HG02571 (cell line): ENCODE results near the gene ARRDC1.

Experiments
- ATAC-seq: cut with Tn5 transposase; IDR thresholded peaks from one replicate; pipeline ENCODE4 v1.9.1; 2021; ENCODE audit warnings: mild to moderate bottlenecking, moderate library complexity; ENCODE audit not compliant: unreplicated experiment

ARRDC1 gene

GRCh38 chr9:137632230-137633161 is 27.0 kb downstream of the ARRDC1 start:
- ATAC-seq: no peak

- no peak for ATAC-seq
Measured at GRCh38 chr9:137634016-137634415, 28.5 kb downstream of the ARRDC1 start.

DNA sequence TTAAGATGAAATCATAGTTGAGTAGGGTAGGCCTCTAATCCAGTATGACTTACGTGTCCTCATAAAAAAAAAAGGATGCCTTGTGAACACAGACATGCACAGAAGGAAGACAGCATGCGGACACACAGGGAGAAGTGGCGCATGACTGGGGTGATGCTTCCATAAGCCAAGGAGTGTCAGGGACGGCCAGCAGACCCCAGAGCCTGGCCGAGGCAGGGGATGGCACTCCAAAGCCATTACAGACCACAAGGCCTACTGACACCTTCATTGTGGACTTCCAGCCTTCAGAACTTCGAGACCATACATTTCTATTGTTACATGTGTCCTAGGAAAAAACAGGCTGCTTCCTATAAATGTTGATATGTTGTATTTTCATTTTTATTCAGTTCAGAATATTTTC is 33.2 kb downstream of the ARRDC1 start:
- ATAC-seq: no peak

- no peak for ATAC-seq
Measured at GRCh38 chr9:137639303-137640051, 34.0 kb downstream of the ARRDC1 start.

GRCh38 chr9:137640862-137641261 is 35.4 kb downstream of the ARRDC1 start:
- no peak for ATAC-seq

GRCh38 chr9:137642118-137642601 is 36.7 kb downstream of the ARRDC1 start:
- no peak for ATAC-seq

GRCh38 chr9:137642892-137643291 is 37.4 kb downstream of the ARRDC1 start:
- ATAC-seq: no peak

DNA sequence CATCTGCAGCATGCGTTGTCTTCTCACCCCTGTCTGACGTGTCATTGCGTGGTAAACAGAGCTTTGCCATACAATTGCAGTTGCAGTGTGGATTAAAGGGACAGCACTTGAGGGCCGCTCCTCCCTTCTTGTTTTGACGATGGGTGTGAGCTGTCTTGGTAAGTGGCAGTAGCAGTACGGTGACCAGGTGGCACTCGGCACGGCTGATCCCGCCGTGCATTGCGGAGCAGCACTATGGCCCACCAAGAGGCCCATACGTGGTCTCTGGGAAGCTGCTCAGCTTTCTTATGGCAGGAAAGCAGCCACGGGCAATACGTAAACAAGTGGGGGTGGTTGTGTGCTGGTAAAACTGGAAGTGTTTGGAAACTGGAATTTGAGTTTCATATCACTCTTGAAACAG is 38.4 kb downstream of the ARRDC1 start:
- ATAC-seq: no peak

- no peak for ATAC-seq
Measured at GRCh38 chr9:137645211-137645610, 39.7 kb downstream of the ARRDC1 start.

DNA sequence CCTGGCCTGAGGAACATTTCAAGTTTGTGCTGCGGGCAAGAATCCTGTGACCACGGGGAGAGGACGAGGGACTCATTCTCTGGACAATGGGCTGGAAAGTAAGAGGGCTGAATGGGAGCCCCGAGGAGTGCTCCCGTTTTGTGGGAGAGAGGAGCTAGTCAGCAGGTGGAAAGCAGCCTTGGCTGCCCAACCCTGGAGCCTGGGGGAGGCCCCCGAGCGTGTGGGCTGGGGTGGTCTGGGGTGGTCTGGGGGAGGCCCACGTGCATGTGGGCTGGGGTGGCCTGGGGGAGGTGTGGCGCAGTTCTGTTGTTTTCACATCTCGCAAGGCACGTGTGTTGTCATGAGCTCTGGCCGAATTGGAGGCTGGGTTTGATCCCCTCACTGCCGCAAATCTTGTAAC is 40.9 kb downstream of the ARRDC1 start:
- no peak for ATAC-seq

DNA sequence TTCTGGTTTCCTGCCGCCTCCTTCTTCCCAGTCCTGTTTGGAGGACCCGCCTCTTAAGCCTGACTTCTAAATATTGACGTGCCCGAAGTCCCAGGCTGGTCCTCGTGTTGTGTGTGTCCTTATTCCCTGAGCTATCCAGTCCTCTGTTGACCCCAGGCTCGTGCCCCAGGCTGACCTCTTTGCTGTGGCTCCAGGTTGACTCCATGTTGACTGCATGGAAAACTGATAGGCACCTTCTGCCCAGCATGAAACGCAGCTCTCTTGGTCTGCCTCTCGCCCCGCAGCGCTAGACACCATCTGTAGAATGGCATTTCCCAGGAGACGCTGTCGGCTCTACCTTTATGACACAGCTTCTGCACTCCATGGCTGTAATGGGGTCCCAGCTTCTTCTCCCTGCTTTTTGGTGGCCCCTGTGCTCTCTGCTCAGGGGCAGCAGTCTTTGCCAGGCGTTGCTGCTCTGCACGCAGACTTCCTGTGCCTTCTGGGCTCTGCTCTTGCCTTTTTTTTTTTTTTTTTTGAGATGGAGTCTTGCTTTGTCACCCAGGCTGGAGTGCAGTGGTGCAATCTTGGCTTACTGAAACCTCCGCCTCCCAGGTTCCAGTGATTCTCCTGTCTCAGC is 41.7 kb downstream of the ARRDC1 start:
- no peak for ATAC-seq

GRCh38 chr9:137648396-137648795 is 42.9 kb downstream of the ARRDC1 start:
- no peak for ATAC-seq

GRCh38 chr9:137649553-137649952 is 44.1 kb downstream of the ARRDC1 start:
- ATAC-seq: no peak

- no peak for ATAC-seq
Measured at GRCh38 chr9:137650259-137650658, 44.8 kb downstream of the ARRDC1 start.

DNA sequence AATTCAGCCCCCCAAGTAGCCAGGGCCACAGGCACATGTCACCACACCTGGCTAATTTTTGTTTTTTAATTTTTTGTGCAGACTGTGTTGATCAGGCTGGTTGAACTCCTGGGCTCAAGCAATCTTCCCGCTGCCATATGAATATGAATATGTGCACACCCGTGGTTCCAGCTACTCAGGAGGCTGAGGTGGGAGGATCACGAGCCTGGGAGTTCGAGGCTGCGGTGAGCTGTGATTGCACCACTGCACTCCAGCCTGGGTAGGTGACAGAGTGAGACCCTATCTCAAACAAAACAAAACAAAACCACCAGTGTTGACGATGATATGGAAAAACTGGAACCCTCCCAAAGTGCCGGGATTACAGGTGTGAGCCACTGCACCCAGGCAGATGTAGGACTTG is 45.3 kb downstream of the ARRDC1 start:
- ATAC-seq: no peak

GRCh38 chr9:137656416-137656815 is 50.9 kb downstream of the ARRDC1 start:
- no peak for ATAC-seq

DNA sequence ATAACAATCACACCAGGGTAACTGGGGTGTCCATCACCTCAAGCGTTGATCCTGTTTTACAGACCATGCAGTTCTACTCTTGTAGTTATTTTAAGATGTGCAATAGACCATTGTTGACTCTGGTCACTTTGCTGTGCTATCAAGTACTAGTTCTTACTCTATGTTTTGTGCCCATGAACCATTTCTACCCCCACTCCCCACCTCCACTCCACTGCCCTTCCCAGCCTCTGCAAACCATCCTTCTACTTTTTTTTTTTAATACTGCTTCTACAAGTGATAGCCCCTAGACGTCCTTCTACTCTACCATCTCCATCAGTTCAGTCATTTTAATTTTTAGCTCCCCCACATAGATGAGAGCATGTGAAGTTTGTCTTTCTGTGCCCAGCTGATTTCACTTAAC is 52.1 kb downstream of the ARRDC1 start:
- ATAC-seq: no peak

DNA sequence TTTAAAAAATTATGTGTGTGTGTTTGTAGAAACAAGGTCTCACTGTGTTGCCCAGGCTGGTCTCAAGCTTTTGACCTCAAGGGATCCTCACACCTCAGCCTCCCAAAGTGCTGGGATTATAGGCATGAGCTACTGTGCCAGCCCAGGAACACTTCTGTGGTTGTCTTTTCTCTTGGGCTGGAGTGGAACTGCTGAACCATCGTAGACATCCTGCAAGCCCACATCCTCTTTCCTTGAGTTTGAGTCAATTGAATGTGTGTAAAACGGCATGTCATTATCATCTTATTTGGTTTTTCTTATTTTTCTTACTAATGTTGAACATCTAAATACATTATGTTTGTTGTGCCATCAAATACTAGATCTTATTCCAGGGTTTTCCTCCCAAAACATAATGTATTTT is 53.3 kb downstream of the ARRDC1 start:
- ATAC-seq: no peak

DNA sequence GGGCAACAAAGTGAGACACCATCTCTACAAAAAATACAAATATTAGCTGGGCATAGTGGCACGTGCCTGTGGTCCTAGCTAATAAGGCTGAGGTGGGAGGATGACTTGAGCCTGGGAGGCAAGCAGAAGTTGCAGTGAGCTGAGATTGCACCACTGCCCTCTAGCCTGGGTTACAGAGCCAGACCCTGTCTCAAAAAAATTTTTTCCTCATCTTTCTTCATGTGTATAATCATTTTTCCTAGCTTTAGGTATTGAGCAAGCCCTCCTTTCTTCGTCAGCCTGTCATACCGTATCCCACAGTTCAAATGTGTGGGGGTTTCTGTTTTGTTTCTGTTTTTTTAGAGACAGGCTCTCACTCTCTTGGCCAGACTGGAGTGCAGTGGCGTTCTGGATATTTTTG is 54.7 kb downstream of the ARRDC1 start:
- ATAC-seq: no peak

DNA sequence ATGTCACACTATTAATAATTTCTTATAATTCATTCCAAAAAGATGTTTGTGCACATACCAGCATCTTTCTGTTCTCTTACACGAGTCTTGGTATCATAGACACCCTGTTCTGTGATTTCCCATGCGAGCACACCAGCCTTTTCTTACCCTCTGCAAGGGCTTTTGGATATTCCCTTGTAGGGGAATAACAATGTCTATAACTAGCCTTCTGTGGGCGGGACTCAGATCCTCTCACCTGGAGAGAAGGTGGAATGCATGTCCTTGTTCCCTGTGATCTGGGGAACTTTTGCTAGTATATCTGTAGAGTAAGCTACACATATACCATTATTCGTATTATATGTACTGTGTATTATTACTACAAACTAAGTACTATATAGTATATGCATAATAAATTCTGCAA is 58.1 kb downstream of the ARRDC1 start:
- ATAC-seq: no peak

- no peak for ATAC-seq
Measured at GRCh38 chr9:137664676-137665075, 59.2 kb downstream of the ARRDC1 start.
